ENCODE measurements around the gene CPEB3.

- TF ChIP-seq CTCF (IDR thresholded peaks at IDR 0.05; ENCODE audit: insufficient read depth, low read length) (no peak), GABPA (IDR thresholded peaks at IDR 0.05; ENCODE audit: low read depth) (no peak)
- TF ChIP-seq, protein P1, sequence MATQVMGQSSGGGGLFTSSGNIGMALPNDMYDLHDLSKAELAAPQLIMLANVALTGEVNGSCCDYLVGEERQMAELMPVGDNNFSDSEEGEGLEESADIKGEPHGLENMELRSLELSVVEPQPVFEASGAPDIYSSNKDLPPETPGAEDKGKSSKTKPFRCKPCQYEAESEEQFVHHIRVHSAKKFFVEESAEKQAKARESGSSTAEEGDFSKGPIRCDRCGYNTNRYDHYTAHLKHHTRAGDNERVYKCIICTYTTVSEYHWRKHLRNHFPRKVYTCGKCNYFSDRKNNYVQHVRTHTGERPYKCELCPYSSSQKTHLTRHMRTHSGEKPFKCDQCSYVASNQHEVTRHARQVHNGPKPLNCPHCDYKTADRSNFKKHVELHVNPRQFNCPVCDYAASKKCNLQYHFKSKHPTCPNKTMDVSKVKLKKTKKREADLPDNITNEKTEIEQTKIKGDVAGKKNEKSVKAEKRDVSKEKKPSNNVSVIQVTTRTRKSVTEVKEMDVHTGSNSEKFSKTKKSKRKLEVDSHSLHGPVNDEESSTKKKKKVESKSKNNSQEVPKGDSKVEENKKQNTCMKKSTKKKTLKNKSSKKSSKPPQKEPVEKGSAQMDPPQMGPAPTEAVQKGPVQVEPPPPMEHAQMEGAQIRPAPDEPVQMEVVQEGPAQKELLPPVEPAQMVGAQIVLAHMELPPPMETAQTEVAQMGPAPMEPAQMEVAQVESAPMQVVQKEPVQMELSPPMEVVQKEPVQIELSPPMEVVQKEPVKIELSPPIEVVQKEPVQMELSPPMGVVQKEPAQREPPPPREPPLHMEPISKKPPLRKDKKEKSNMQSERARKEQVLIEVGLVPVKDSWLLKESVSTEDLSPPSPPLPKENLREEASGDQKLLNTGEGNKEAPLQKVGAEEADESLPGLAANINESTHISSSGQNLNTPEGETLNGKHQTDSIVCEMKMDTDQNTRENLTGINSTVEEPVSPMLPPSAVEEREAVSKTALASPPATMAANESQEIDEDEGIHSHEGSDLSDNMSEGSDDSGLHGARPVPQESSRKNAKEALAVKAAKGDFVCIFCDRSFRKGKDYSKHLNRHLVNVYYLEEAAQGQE (IDR thresholded peaks at IDR 0.05; ENCODE audit: insufficient replicate concordance, low read depth): no peak
These were observed 198.9 kb downstream of the CPEB3 start for GRCh38 chr10:92091965-92092364.
